SW480 (cell line): Measurements from ENCODE around the gene PRKCA.
"Not testable (repeated sequence)": the region's sequence is repeated elsewhere in the genome, so short reads cannot be mapped to it uniquely, and the experiment has no call there.

ENCODE experiments used
- DNase-seq: peaks from one replicate; pipeline ENCODE4 v3.0.0-alpha.2; 2016; ENCODE audit warnings: low spot score

PRKCA gene

DNA sequence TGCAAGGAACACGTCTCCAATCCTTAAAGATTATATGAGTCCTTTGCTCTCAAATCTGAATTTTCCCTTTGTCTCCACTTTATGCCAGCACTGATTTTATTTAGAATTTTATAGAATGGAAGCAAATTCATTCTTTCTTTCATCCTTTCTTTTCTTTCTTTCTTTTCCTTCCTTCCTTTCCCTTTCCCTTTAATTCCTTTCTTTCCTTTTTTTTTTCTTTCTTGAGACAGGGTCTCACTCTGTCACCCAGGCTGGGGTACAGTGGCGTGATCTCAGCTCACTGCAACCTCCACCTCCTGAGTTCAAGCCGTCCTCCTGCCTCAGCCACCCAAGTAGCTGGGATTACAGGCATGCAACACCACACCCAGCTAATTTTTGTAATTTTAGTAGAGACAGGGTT is 187.2 kb downstream of the PRKCA start:
- DNase-seq = not testable (repeated sequence)

DNA sequence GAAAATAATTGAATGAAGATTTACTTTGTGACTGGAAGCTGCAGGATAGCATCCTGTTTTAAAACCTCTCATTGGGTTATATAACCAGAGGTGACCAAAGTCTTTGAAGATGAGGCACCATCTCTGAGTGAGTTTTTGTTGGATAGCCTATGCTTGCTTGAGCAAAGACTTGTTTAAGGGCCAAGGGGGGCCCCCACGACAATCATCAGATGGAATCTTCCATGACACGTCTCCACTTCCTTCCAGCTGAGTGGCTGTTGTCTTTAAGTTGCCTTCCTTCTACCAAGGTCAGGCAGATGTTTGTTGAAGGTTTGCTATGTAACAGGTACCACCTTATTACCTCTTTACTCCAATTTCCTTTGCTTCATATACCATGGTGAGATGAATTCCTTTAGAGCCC is 188.8 kb downstream of the PRKCA start:
- no peak for DNase-seq

DNA sequence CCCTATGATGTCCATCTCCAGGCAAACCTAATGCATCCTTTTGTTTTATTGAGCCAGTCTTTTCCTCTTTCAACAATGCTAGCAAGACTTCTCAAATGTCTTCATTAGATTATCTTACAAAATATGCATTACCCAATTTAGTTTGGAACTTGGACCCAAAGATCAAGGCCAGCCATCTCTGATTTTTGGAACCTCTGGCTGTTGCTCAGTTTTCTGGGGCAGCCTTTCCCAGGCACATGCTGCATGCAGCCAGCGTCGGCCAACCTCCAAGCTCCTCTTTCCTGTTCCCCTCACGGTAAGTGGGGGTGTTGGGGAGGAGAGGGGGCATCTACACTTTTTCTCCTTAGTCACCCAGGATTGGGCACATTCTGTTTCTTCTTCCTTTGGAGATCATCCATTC is 189.3 kb downstream of the PRKCA start:
- no peak for DNase-seq

DNA sequence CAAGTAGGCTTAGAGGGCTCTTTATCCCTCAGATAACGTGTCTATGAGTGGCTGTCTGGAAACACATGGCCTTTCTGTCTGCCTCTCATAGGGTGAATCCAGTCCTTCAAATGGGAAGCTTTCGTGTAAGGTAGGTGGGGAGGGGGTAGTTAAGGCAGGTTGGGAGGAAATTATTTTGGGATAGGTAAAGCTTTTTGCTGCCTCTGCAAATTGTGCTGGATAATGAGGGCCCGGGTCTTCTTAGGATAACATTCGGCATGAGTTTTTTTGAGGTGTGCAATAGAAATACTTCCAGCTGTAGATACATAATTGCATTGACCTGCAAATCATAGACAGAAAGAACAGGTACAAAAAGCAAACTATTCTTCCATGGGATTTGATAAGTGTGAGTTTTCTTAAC is 189.7 kb downstream of the PRKCA start:
- DNase-seq = no peak

DNA sequence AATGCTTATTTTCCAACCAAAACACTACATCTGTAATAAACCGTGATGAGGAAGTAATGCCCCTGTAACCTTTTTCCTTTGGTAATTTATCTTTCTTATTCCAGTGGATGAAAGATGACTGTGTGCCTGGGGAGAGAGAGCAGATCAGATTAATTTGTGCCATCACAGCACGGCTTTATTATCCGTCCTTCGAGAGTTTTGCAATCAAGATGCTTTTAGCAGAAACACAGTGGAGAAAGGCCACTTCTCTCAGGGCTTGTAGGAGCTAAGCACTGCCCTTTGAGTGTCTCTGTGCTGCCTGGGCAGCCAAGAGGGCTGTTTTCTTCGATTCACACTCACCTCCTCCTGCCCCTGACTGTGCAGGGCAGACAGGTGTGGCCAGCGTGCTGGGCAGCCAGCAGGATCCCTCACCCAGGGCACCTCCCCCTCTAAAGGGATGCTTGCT is 190.2 kb downstream of the PRKCA start:
- no peak for DNase-seq

DNA sequence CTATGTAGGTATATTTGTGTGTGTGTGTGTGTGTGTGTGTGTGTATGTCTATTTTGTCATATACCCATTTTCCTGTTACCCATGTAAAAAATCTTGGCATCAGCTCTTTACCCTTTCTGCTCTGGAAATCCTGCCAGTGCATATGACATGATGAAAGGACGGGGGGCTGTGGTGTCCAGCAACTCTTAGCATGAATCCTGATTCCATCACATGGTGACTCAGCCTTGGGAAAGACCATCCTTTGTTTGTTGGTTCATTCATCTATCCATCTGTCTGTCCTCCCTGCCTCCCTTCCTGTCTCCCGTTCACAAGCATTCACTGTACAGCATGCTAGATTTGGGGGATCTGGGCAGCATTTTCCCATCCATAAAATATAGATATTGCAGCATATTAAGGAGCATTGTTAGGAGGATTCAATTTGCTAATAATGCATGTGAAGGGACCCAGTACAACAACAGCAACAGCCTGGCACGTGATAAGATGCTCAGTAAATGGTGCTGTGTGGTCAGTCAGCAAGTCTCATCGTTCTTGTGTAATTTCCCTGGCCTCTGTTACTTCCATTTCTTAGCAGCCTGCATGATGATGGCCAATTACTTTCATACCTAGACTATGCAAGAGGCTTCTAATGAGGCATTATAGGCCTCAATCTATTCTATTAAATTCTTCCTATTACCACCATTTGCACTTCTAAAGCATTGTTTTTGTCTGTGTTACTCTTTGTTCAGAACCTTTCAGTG is 191.0 kb downstream of the PRKCA start:
- no peak for DNase-seq

DNA sequence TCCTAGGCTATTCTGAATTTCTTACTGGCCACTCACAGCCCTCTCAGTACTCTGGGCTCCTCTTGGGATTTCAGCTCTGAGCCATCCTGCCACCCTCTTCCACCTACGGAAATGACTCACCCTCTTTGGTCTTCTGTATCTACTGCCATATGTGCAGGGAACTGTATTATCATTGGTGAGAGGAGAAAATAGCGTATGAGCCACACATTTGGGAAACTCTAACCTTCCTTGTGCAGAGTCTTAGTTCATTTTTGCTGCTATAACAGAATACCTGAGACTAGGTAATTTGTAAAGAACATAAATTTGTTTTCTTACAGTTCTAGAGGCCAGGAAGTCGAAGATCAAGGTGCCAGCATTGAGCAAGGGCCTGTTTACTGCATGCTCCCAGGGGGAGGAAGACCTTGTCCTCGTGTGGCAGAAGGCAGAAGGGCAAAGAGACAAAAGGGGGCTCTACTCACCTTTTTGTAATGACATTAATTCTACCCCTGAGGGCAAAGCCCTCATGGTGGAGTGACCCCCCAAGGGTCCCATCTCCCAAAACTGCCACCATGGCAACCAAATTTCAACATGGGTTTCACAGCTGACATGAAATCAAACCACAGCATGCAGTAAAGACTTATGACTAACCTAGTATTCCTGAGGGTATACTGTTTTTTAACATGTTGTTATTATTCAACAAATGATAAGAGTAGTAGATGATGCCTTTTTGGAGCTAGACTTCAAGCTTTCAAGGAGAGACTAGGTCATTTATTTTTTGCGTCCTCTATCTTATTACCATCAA is 191.8 kb downstream of the PRKCA start:
- DNase-seq = peak; percentile 80

DNA sequence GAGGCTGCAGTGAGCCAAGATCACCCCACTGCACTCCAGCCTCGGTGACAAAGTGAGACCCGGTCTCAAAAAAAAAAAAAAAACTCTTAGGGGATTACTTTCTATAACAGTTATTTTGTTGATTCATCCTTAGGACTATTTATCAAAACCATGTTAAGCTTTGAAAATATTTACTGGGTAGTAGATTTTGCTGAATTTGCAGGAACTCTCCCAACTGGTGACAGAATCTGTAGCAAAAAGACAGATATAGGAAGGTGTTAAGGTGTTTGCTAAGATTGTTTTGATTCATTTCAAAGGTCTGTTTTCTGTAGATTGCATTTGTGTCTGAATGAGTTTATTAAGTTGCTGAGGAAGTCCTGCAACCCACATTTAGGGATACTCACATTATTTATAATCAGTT is 192.6 kb downstream of the PRKCA start:
- DNase-seq = no peak

DNA sequence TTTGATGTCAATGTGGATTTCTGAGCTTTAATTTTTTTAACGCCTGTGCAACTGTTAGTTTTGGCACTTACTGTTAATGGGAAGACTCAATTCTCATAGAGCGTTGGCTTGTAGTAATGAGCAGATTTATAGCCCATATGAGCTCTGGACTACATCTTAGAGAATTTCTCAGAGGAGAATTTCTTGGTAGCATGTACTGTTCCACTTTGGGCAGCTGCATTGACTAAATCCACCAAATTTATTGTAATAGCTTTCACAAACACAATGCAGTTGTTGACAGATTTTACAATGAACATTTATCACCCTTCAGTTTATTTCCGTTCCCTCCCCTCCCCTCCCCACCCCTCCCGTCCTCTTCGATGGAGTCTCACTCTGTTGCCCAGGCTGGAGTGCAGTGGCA is 193.9 kb downstream of the PRKCA start:
- no peak for DNase-seq

DNA sequence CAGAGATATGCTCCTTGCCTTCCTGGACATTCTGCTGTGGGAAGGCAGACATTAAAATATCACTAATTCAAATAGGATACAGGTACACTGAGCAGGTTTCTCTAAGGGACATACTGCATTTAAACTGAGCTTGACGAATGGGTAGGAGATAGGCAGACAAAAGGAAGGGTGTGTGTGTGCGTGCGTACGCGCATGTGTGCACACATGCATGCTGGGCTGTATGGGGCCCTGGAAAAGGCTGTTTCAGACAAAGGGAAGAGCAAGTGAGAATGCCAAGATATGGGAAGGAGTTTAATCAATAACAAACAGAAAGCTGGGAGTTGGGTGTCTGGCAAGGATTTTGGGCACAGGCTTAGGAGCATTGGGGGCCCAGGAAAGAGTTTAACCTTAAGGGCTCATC is 196.2 kb downstream of the PRKCA start:
- no peak for DNase-seq

DNA sequence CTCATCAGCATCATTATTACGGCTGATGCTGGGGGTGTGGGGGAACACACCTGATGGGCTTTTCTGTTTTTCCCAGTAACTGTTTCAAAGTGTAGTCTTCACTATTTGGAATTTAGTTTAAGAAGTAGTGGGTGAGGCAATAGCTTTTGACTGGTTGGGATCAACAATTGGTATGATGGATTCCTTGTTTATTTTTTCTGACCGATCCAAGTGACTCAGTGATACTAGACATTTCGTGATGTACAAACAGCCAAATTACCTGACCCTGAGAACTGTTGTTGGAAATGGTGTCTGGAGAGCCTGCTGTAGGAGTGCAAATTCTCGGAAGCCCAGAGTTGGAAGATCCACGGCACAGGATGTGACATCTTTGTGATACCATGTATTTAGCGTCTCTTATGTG is 204.2 kb downstream of the PRKCA start:
- DNase-seq = no peak

DNA sequence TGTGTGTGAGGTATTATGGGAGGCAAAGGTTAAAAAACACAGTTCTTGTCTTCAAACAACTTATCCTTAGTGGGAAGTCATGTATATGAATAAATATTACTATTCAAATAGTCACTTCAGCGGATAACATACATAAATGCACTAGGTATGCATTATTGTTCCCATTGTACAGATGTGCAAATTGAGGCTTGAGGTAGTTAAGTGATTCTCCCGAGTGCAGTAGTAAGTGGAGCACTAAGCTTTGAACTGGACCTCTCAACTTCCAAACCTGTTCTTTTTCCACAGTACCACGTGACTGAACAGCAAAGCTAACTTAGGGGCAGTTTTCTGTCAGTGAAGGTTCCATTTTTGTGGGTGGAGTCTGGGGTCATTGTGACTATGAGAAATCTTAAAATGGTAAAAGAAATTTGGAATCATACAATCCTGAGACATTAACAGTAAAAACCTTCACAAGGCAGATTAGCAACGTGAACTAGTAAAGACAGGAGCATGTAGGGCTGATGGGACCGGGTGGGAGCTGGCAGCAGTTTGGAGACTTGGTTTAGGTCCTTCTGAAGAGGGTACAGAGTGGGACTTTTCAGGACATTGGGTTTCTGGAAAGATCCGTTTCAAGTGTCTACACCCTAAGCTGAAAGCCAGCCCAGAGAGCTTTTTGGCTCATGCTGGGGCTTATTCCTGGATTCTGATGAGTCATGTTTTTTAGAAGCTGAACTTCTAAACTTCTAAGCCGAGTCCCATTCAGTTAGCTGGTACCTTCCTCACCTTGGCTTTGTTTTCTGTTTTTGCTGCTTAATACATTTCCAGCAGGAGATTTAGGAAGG is 204.9 kb downstream of the PRKCA start:
- peak; percentile 18 for DNase-seq

DNA sequence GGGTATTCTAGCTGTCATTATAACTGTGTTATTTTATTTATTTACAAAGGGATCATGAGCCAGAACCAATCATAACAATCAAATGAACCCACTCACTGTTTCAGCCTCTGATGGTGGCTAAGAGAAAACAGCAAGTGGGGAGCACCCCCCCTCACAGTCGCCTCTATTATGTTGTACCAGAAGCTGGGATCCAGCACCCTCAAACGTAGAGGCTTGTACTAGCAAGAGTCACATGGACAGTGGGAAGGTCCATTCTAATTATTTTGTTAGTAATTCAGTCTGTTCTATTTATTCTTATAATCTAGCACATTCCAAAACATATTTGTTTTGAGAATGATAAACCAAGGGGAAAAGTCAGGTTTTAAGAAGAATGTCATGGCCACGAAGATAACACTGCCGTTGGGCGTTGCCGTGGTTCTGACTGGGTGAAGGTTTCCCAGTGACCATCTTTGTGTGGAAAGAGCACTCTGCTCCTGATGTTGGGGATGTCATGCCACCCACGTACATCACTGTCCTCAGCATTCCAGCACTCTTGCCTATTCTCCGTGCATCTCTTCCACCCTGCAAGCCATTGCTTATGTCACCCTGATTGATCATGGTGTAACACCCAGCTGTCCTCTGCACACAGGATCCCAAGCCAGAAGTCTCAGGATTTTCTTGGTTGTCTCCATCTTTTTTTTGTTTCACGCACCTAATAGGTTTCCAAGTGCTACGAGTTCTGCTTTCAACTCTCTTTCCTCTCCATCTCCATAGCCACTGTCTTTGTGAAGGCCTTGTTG is 205.8 kb downstream of the PRKCA start:
- DNase-seq = no peak

DNA sequence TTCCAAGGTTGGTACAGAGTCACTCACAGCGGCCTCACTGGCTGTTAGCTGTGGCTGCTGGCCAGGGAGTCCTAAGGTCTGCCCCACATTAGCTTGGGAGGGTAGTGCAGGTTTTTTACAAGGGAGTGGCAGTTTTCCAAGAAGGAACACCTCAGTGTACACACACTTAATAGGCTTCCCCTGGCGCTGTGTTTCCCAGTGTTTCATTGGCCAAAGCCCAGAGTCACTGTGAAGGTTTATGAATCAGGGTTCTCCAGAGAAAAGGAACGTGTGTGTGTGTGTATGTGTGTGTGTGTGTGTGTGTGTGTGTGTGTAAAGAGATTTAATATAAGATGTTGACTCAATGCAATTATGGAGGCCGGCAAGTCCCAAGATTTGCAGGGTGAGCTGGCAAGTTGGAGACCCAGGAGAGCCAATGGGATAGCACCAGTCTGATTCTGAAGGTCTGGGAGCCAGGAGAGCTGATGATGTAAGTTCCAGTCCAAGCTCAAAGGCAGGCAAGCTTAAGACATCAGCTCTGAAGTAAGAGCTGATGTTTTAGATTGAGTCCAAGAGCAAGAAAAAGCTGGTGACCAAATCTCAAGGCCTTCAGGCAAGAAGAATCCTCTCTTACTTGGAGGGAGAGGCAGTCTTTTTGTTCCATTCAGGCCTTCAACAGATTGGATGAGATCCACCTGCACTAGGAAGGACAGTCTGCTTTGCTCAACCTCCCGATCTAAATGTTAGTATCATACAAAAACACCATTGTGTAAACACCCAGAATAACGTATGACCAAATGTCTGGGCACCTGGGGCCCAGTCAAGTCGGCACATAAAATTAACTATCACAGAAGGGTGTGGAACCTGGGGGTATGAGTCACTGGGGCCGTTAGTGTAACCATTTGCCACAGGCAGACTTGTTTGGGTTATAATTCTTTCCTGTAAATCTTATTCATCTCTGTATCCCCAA is 206.8 kb downstream of the PRKCA start:
- DNase-seq = peak; percentile 65

DNA sequence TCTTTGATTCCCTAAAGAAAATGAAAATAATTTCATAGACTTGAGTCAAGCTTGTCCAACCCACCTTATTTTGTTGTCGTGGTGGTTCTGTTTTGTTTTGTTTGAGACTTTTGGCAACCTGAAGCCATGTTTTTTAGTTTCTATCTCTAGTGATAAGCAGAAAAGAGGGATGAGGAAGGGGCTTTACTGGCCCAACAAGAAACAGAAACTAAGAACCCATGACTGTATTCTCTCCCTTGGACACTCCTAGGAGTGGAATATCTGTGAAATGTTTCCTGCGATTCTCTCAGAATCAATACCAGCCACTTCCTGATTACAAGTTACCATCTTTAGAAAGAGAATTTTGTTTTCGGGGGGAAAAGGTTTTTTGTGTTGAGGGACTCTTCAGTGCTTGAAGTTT is 207.5 kb downstream of the PRKCA start:
- DNase-seq = no peak

DNA sequence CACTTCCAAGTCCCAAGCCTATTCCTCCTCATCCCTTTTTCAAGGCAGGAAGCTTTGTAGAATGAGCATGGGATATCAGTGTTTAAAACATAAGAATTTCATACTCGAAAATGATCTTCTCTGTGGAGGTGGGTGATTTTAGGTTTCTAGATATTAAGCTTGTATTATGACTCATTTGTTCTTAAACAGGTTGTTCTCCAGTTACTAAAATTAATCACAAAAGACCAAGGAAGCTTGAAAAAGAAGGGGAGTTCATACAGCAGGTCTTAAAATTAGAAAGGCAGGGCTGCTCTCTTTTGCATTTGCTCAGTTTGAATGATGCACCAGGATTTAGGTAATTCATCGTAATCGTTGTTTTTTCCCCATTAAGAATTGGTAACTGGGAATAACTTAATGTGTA is 208.7 kb downstream of the PRKCA start:
- no peak for DNase-seq

DNA sequence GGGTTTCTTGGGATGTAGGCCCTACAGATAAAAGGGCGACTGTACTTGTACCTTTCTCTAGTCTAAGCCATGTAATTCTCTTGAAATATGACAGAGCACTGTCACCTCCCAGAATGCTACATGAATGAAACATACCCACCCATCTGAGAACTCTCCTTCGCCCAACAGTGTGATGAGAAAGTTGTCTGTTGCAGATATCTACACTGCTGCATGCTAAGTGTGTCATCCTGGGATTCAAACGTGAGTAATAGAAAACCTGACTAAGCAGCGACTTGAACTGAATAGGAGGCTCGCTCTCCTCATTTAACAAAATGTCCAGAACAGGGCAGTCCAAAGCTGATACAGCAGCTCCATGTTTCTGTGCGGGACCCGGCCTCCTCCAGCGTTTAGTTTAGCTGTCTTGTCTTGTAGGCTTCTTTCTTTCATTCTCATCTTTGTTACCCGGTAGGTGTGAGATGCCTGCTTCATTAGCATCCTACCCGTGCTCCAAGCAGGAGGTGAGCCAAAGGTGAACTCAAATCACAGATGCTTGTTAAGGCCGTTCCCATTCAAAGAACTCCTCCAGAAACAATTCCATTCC is 211.9 kb downstream of the PRKCA start:
- no peak for DNase-seq

DNA sequence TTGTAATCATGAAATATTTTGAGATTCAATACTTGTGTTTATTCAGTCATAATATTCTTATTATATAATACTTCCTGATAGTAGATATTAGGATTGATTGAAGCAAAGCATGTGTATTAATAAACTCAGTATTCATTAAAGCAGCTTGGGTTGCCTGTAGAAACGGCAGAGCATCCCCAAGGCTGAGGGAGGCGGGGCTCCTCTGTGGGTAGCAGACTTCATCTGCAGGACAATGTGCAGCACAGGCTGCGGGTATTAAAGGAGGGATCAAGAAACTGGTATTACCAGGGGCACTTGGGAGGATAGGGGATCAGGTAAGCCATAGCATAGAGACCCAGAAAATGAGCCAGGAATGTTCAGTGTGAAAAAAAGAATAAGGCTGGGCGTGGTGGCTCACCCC is 213.6 kb downstream of the PRKCA start:
- no peak for DNase-seq

DNA sequence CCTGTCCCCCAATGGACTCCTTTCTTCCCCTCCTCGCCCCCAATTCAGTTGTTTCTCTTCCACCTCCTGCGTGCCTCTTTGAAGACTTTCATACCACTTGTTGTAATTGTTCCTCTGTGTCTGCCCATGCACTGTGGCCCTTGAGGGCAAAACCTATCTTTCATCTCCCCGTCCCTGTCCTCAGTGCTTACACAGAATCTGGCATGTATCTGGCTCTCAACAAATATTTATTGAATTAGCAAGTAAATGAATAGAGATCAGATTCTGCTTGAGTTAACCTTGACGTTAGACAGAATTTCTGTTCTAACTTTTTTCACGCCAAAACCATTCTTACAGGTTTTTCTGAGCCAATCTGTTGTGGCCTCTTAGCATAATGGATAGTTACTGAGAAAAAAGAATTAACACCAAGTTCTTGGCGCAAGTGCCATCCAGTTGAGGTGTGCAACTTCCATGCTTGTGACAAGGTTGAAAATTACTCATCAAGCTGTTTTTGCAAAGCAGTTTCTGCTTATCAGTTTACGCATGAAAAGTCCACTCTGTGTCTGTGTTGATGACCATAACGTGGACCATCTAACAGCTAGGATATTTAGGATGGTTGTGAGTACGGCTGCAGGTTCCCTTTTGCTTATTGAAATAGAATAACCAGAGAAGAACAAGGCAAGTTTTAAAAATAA is 215.1 kb downstream of the PRKCA start:
- no peak for DNase-seq

DNA sequence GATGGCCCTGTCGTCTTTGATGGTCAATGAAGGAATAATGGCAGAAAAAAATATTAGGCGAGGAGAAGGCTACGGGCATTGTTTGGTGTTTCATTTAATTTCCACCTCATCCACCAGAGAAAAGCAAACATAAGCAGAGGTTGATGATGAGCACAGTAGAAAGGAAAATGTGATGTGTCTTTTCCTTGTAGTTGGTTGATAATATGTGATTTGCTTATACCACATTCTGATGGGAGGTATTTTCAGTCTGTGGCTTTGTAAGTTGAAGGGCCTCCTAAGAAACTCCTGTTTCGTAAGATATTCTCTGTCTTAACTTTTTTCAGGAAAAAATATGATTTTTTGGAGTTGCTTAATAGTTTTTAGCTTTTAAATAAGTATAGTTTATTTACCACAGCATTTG is 215.7 kb downstream of the PRKCA start:
- DNase-seq = no peak
